Stimulated activated CD8-positive, alpha-beta memory T cell treated with anti-CD3 and anti-CD28 coated beads, Interleukin-15, amount 100 ng/mL, for 1 hour (primary cell): ENCODE results near the gene TAF4B.
"Not testable (repeated sequence)": the region's sequence is repeated elsewhere in the genome, so short reads cannot be mapped to it uniquely, and the experiment has no call there.

Experiments used
- DNase-seq: peaks from one replicate; pipeline ENCODE4 v3.0.0-alpha.2; 2020; ENCODE audit warnings: low read depth

The TAF4B gene

DNA sequence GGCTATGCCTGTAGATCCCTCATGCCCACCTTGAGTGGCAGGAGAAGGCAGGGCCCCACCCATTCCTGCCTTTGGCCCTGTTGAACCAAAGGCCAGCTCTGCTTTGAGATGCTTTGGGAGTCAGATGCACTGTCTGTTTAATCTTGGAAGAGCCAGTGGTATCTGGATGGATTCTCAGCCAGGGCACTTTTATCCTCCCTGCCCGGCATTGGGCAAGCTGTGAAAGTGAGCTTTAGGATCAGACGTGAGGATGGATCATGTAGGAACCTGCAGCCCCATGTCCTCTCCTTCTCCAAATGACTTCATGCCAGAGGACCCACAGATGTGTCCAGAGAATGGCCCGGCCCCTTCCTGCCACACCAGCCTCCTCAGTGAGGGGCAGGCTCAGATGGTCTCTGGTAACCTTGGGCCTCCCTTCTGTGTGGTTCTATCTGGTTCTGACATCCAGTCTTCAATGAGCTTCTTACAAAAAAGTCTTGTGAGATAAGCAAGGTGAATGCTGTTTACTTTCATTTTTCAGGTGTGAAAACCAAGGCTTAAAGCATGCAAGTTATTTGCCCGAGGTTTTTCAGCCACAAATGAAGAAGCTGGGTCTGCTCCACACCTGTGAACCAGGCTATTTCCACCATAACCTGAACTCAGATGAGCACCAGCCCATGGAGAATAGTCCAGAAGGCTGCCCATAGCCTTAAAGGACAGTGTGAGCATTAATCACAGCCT is 198.3 kb downstream of the TAF4B start:
- DNase-seq = no peak

DNA sequence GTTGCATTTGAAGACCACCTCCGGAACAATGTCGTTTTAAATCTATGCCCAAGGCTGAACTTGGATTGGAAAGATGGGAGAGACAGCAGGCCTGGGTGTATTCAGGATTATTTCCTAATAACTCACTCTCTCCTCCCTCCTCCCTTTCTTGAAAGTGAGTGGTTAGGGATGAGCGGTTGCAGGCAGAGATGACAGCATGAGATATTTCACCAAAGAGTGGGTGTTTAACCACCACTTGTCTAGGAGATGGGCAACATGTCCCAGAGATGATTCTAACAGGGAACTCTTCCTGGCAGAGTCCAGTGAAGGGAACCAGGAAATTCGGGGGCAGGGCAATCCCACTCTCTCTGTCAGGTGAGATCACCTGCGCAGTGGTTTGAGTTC is 198.9 kb downstream of the TAF4B start:
- DNase-seq = no peak

GRCh38 chr18:26429535-26430226 is 203.4 kb downstream of the TAF4B start:
- DNase-seq = no peak

DNA sequence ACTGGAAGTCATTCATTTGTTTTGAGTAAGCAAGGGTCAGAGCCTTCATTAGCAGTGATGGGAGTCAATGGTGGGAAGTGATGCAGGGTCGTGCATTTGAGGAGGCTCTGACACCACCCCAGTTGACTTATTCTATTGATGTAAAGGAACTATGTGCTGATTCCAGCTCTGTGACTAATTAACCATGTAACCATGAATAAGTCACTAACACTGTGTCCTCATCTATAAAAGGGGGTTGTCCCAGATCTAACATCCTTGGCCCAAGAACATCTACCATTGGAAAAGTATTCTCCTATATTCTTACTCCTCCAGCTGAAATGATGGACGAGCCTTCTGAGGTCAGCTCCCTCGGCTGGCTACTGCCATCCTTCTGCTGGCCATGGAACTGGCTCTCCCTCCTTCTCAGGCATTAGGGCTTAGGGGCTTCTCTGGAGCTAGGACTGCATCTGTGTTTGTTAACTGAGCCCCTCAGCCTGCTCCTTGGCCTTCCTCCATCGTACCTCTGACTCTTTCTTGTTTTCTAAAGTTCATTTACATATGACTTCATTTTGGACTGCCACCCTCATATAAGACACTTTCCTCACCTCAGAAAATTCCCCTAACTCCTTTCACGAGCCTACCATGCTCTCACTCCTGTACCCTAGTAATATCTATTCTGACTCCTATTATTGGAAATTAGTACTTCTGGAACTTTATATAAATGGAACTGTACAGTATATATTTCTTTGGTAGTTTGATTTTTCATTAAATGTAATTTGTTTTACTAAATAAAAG is 206.6 kb downstream of the TAF4B start:
- DNase-seq = no peak

GRCh38 chr18:26434887-26435286 is 208.6 kb downstream of the TAF4B start:
- no peak for DNase-seq

DNA sequence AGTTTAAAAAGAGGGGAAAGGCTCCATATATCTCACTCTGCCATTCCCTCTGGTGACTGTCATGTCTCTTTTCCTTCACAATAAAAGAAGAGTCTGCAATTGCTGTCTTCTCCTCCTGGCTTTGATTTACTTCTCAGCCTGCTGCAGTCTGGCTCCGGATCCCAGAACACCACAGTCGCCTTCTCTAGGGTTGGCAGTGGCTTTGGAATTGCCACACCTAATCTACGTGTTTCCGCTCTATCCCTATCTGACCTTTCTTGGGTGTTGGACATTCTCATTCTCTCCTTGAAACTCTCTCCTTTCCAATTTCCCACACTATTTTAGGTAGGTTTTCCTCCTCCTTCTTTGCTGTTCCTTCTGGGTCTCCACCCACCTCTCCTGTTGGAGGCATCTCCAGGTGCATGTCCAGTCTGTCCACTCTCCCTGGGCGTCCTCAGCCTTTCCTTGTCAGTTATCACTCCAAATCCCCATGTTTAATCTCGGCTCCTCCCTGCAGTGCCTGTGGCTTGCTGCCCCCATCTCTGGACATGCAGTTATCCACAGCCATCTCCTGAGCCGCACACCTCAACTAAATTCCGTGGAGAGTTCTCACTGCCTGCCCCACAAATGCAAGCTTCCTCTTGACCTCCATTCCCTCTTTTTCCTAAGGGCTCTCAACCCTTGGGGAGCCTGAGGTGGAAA is 209.3 kb downstream of the TAF4B start:
- no peak for DNase-seq

- DNase-seq = no peak
Observed at GRCh38 chr18:26436176-26437051, 210.2 kb downstream of the TAF4B start.

GRCh38 chr18:26437634-26438033 is 211.4 kb downstream of the TAF4B start:
- not testable (repeated sequence) for DNase-seq

DNA sequence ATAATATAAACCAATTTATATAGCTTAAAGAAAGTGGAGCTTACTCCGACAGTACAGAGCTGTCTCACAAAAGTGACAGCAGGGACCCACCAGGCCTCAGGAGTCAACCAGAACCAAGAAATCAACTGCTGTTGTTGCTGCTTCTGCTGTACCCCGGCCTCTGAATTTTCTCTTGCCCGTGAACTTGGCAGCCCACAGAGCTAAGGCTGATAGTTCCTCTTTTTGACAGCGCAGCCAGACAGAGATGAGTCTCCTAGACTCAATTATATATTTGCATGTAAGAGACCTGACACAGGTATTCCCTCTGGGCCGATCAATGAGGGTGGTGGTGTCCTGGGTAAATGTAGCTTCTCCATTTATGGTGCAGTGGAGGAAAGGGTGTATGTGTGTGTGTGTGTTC is 212.7 kb downstream of the TAF4B start:
- DNase-seq = no peak

DNA sequence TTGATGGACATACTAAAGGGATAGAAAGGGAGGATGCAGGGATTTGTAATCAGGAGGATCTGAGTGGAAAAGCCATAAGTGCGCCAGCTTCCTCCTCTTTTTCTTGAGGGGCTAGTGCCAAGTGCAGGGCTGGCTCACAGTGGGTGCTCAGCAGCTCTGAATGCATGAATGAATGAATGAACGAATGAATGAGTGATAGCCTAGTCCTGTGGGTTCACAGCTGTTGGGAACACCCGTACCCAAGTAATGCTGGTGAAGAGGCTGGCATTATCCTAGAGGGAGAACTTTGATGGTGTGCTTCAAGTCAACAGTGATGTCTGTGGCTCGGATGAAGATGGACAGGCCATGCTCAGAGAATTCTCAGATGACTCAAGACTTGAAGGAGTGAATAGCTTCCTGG is 213.3 kb downstream of the TAF4B start:
- no peak for DNase-seq

- DNase-seq = no peak
Observed at GRCh38 chr18:26440644-26441043, 214.4 kb downstream of the TAF4B start.
